IPS-18a (cell line): ENCODE measurements around the gene SOBP.

Experiments
- H3K27ac ChIP-seq: one replicate; pipeline ENCODE4 v1.5.1; 2013; ENCODE audit warnings: low read length
- H3K27me3 ChIP-seq: one replicate; pipeline ENCODE4 v1.6.1; 2013; ENCODE audit warnings: mild to moderate bottlenecking, low read length; ENCODE audit not compliant: control insufficient read depth, insufficient read depth
- H3K36me3 ChIP-seq: one replicate; pipeline ENCODE4 v1.6.1; 2013; ENCODE audit warnings: low read depth, low read length; ENCODE audit not compliant: control insufficient read depth
- H3K4me1 ChIP-seq: one replicate; pipeline ENCODE4 v1.6.1; 2013; ENCODE audit warnings: low read depth, low read length; ENCODE audit not compliant: control insufficient read depth
- H3K4me3 ChIP-seq: one replicate; pipeline ENCODE4 v1.5.1; 2013; ENCODE audit warnings: low read length
- H3K9ac ChIP-seq: one replicate; pipeline ENCODE4 v1.6.1; 2013; ENCODE audit warnings: mild to moderate bottlenecking, low read length, moderate library complexity
- H3K9me3 ChIP-seq: one replicate; pipeline ENCODE4 v1.6.1; 2013; ENCODE audit warnings: low read depth, low read length; ENCODE audit not compliant: control insufficient read depth

Gene SOBP

DNA sequence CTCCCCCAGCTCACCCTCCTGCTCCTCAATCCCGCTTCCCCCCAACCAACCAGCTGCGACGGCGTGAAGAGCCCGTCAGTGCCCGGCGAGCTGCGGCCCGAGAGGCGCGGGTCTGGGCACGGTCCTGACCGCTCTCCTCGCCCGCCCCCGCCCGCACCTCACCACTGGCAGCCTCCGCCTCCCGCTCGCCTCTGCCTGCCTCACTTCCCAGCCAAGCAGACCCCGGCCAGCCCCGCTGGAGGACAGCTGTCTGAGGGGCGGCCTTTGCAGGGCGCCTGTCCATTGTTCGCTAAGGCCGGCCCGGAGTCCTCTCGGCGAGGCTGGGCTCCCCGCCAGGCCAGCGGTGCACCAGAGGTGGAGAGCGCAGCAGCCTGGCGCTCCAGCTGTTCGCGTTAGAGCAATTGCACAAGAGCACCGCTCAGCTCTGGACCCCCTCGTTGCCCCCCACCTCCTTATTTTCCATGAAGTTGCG, 1.3 kb downstream of the SOBP start:
- Histone ChIP-seq H3K27me3 (peaks cover 63% of the 10 kb centered on the region), H3K9me3 (no peaks in the 10 kb centered on the region), H3K4me1 (peaks cover 30% of the 10 kb centered on the region), H3K9ac (peak overlapping the region; percentile 55), H3K36me3 (no peaks in the 10 kb centered on the region), H3K27ac (no peak overlapping the region), H3K4me3 (peak overlapping the region; percentile 91)

- Histone ChIP-seq H3K9ac (no peak overlapping the region), H3K27ac (no peak overlapping the region)
These were observed 2.1 kb downstream of the SOBP start for GRCh38 chr6:107491760-107492660.

DNA sequence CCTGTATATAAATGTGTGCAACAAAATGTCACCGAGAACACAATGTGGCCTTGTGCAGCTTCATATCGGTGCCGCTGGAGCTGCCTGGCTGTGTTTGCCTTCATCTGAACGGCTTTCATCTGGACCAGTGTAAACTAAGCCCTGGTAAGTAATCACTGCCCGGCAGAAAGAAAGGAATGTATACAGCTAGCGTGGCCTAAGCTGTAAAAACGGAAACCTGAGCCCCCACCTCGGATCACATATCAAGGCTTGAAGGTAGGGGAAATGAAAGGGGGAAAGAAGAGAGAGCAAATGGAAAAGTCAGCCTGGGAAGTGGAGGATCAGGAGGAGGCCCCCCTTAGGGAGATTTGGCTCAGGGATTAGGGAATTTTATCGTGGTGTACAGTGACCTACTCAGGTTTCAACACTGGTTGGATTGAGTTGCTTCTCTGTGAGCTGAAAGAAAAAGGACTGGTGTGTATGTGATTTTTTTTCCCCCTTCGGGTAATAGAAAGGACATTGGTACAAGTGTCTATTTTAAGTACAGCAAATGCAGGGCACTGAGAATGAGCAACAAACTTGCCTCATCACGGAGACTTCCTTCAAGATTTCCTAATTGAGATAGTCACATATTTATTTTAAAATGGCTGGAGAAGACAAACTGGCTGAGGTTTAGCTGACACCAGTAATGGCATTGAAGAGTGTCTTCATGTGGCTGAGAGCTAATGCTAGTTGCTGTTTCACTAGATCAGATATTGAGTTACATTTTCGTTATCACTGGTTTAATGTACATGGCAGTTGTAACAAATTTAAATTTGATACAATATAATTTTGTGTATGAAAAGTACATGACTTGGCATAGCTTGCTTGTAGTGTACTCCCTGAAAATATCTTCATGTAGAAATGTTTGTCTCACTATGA, 3.5 kb downstream of the SOBP start:
- Histone ChIP-seq H3K9ac (peak overlapping the region; percentile 30), H3K27ac (no peak overlapping the region), H3K27me3 (peaks cover 40% of the 10 kb centered on the region), H3K4me3 (peak overlapping the region; percentile 91), H3K9me3 (no peaks in the 10 kb centered on the region), H3K4me1 (peaks cover 27% of the 10 kb centered on the region), H3K36me3 (no peaks in the 10 kb centered on the region)

More at GRCh38 chr6:107491760-107492660, 2.1 kb downstream of the SOBP start:
- Histone ChIP-seq H3K27me3 (peaks cover 54% of the 10 kb centered on the region), H3K36me3 (no peaks in the 10 kb centered on the region), H3K4me3 (peak overlapping the region; percentile 91), H3K9me3 (no peaks in the 10 kb centered on the region), H3K4me1 (peaks cover 30% of the 10 kb centered on the region)

GRCh38 chr6:107495196-107495643, 5.3 kb downstream of the SOBP start:
- Histone ChIP-seq H3K36me3 (no peaks in the 10 kb centered on the region), H3K4me3 (no peak overlapping the region), H3K9ac (no peak overlapping the region), H3K27me3 (peaks cover 35% of the 10 kb centered on the region), H3K9me3 (no peaks in the 10 kb centered on the region), H3K27ac (no peak overlapping the region), H3K4me1 (peaks cover 23% of the 10 kb centered on the region)

DNA sequence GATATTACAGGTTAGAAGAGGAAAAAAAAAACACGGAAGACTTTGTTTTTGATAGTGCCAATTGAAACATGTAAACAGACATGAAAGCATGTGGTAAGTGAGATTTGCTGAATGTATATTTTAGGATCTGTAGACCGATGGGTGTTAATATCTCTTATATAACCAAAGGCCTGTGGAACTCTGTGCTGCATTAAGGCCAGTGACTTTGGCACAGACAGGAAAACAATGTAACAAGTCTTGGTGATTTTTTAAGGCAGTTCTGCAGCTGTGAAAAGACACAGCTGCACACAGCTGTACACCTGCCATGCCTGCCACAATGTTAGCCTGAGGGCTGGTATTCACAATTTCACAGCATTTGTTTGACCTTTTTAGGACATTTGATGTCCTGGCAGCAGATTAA, 6.1 kb downstream of the SOBP start:
- H3K4me1 ChIP-seq: peaks cover 23% of the 10 kb centered on the region
- no peak overlapping the region for H3K4me3 ChIP-seq
- H3K36me3 ChIP-seq: no peaks in the 10 kb centered on the region
- H3K27ac ChIP-seq: no peak overlapping the region
- no peak overlapping the region for H3K9ac ChIP-seq
- peaks cover 29% of the 10 kb centered on the region for H3K27me3 ChIP-seq
- no peaks in the 10 kb centered on the region for H3K9me3 ChIP-seq

DNA sequence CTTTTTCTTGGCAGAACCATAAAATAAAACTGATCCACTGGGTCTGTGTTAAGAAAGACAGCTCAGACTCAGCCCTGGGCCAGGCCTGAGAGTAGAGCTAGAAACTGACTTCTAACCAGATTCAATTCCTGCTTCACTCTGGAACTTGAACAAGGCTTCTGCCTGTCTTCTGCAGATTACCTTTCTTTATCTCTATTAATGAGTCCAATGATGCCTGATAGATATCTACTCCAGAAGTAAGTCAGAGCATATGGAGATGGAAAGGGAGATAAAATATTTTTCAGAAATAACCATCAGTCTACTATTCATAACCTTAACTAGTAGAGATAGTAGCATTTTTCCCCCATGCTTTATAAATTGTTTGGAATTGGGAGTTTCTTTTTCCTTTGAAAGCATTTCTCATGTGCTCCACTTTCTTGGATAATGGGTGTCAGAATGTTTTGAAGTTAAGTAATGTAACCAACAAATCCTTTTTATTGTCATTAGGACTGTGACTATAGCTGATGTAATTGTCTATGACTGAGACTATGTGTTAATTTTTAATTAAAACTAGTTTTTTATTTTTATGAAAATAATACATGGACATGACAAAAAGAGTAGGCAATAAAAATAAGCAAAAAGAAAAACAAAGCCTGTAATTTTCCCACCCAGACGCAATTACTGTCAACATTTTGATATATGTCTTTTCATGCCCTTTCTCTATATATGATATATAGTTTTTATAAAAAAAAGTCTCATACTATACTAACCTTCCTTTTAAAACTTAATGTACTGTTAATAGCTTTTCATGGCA, 7.2 kb downstream of the SOBP start:
- Histone ChIP-seq H3K36me3 (no peaks in the 10 kb centered on the region), H3K9me3 (no peaks in the 10 kb centered on the region), H3K4me3 (no peak overlapping the region), H3K27ac (no peak overlapping the region), H3K4me1 (peaks cover 18% of the 10 kb centered on the region), H3K27me3 (peaks cover 18% of the 10 kb centered on the region), H3K9ac (no peak overlapping the region)

GRCh38 chr6:107504270-107505026, 14.5 kb downstream of the SOBP start:
- H3K9me3 ChIP-seq: no peaks in the 10 kb centered on the region
- H3K4me3 ChIP-seq: no peak overlapping the region
- H3K27me3 ChIP-seq: no peaks in the 10 kb centered on the region
- no peak overlapping the region for H3K27ac ChIP-seq
- no peak overlapping the region for H3K9ac ChIP-seq
- H3K4me1 ChIP-seq: peaks cover 16% of the 10 kb centered on the region
- H3K36me3 ChIP-seq: no peaks in the 10 kb centered on the region

DNA sequence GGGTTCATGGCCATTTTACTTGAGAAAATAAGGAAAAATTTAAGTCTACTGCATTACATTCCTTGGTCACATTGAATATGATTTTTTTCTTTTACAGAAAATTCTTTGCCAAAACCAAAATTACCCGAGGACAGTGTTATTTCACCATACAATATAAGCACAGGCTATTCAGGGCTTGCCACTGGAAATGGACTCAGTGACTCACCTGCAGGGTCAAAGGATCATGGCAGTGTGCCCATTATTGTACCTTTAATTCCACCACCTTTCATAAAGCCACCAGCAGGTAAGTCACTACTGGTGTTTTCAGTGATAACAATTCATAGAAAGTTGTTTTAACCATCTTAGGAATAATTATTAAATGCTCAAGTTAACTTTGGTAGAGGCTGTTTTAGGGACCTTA, 16.2 kb downstream of the SOBP start:
- Histone ChIP-seq H3K27me3 (no peaks in the 10 kb centered on the region), H3K27ac (no peak overlapping the region), H3K4me3 (no peak overlapping the region), H3K4me1 (peaks cover 23% of the 10 kb centered on the region), H3K9ac (no peak overlapping the region), H3K9me3 (no peaks in the 10 kb centered on the region), H3K36me3 (no peaks in the 10 kb centered on the region)

DNA sequence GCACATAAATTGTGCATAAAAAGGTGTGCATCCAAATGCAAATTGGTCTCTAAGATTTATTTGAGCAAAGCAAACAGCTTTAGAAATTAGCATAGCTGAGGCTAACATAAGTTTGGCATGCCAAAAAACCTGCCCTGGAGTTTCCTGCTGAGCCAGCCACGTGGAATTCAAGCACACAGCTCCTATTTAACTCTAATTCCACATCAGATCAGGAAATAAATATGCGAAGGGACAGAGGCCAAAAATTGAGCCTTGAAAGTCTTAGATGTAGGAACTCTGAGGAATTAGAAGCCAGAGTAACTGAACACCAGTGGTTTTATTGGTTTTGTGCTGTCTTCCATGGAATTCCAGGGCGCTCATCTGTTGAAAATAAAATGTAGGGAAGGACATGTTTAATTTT, 19.6 kb downstream of the SOBP start:
- no peak overlapping the region for H3K27ac ChIP-seq
- no peaks in the 10 kb centered on the region for H3K9me3 ChIP-seq
- H3K4me1 ChIP-seq: peaks cover 15% of the 10 kb centered on the region
- no peak overlapping the region for H3K9ac ChIP-seq
- no peak overlapping the region for H3K4me3 ChIP-seq
- no peaks in the 10 kb centered on the region for H3K36me3 ChIP-seq
- H3K27me3 ChIP-seq: no peaks in the 10 kb centered on the region

DNA sequence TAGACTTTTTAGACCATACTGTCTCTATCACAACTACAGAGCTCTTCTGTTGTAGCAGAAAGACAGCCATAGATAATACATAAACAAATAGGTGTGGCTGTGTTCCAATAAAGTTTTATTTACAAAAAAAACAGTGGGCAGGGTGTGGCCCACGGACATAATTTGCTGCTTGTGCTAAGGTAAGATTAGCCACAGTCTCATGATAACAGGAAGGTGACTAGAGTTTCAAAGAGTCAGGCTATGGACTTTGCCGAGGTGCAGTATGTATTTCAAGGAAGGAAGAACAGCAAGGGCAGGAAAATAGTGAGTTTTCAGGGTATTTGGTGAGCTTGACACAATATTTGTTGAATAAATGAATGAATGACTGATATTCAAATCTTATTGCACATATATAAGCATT, 20.2 kb downstream of the SOBP start:
- no peaks in the 10 kb centered on the region for H3K36me3 ChIP-seq
- H3K4me3 ChIP-seq: no peak overlapping the region
- H3K9me3 ChIP-seq: no peaks in the 10 kb centered on the region
- no peak overlapping the region for H3K9ac ChIP-seq
- H3K27me3 ChIP-seq: no peaks in the 10 kb centered on the region
- H3K4me1 ChIP-seq: peaks cover 15% of the 10 kb centered on the region
- H3K27ac ChIP-seq: no peak overlapping the region
